ENCODE results near the gene UNCX. TPM values are rescaled to one million over a fixed set of nuclear protein-coding genes. Genes with fewer than 3 reads are reported as not detected.
"Not testable (repeated sequence)": the region's sequence is repeated elsewhere in the genome, so short reads cannot be mapped to it uniquely, and the experiment has no call there.

Gene UNCX
- total RNA-seq, 1 experiment from 2014 or later = not detected

GRCh38 chr7:1255080-1255816 is 22.6 kb downstream of the UNCX start:
- no peak for DNase-seq (ENCODE audit: low read depth)

- no peak for DNase-seq (ENCODE audit: low read depth)
Measured at GRCh38 chr7:1255817-1256340, 23.2 kb downstream of the UNCX start.

- no peak for DNase-seq (ENCODE audit: low read depth)
Measured at GRCh38 chr7:1256621-1257020, 23.9 kb downstream of the UNCX start.

- no peak for DNase-seq (ENCODE audit: low read depth)
Measured at GRCh38 chr7:1257221-1257620, 24.5 kb downstream of the UNCX start.

- no peak for DNase-seq (ENCODE audit: low read depth)
Measured at GRCh38 chr7:1257863-1258262, 25.2 kb downstream of the UNCX start.

GRCh38 chr7:1259621-1260243 is 27.1 kb downstream of the UNCX start:
- no peak for DNase-seq (ENCODE audit: low read depth)

- no peak for DNase-seq (ENCODE audit: low read depth)
Measured at GRCh38 chr7:1260244-1260635, 27.6 kb downstream of the UNCX start.

GRCh38 chr7:1261036-1261435 is 28.4 kb downstream of the UNCX start:
- DNase-seq (ENCODE audit: low read depth) = not testable (repeated sequence)

- DNase-seq (ENCODE audit: low read depth) = no peak
Measured at GRCh38 chr7:1262441-1262840, 29.8 kb downstream of the UNCX start.

GRCh38 chr7:1263391-1263951 is 30.8 kb downstream of the UNCX start:
- DNase-seq (ENCODE audit: low read depth) = no peak

GRCh38 chr7:1264345-1265280 is 31.9 kb downstream of the UNCX start:
- no peak for DNase-seq (ENCODE audit: low read depth)

- no peak for DNase-seq (ENCODE audit: low read depth)
Measured at GRCh38 chr7:1267016-1267900, 34.6 kb downstream of the UNCX start.

GRCh38 chr7:1268076-1268815 is 35.6 kb downstream of the UNCX start:
- no peak for DNase-seq (ENCODE audit: low read depth)

GRCh38 chr7:1268866-1269265 is 36.2 kb downstream of the UNCX start:
- no peak for DNase-seq (ENCODE audit: low read depth)

- DNase-seq (ENCODE audit: low read depth) = no peak
Measured at GRCh38 chr7:1269336-1269890, 36.7 kb downstream of the UNCX start.

GRCh38 chr7:1270181-1270580 is 37.5 kb downstream of the UNCX start:
- DNase-seq (ENCODE audit: low read depth) = no peak

- DNase-seq (ENCODE audit: low read depth) = no peak
Measured at GRCh38 chr7:1271046-1271445, 38.4 kb downstream of the UNCX start.

GRCh38 chr7:1271656-1272055 is 39.0 kb downstream of the UNCX start:
- DNase-seq (ENCODE audit: low read depth) = no peak

- not testable (repeated sequence) for DNase-seq (ENCODE audit: low read depth)
Measured at GRCh38 chr7:1272136-1272535, 39.5 kb downstream of the UNCX start.
